HG03442 (cell line): ENCODE data around the gene EFHC2.

Experiments used
- ATAC-seq: cut with Tn5 transposase; IDR thresholded peaks from one replicate; pipeline ENCODE4 v1.9.1; 2021; ENCODE audit warnings: mild to moderate bottlenecking, moderate library complexity; ENCODE audit not compliant: unreplicated experiment

The EFHC2 gene

GRCh38 chrX:44156726-44157125 is 186.7 kb downstream of the EFHC2 start:
- no peak for ATAC-seq

DNA sequence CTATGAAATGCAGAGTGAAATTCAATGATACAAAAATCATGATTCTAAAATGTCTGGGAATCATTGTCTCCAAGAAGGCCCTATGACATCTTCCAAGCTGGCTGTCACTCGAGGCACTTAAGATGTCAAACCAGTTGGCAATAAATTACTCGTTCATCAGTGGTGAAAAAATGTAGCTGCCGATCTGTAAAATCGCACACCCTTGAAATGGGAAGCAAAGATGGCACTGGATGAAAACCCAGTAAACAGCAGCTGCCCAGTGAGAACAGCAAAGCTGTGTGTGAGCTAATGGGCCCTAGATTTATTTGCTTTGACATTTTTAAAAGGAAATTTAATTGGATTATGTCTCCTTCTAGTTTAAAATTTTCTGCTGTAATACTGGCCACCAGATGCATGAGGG is 188.3 kb downstream of the EFHC2 start:
- no peak for ATAC-seq

DNA sequence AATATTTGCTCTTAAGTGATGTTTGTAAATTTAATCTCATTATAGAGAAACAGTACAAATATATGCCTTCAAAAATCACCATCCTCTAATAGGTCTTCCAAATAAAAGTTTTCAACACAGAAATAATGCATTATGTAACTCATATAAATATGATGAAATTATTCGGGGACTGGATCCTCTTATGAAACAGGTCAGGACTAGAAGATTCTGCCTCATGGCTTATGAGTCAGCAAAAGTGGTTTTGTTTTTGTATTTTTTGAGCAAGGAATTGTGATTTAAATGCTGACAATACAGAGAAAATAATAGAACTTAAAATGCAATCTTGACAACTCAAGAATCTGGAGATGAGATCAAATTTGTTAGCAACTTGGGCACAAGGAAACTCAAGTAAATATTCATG is 190.6 kb downstream of the EFHC2 start:
- ATAC-seq = no peak

DNA sequence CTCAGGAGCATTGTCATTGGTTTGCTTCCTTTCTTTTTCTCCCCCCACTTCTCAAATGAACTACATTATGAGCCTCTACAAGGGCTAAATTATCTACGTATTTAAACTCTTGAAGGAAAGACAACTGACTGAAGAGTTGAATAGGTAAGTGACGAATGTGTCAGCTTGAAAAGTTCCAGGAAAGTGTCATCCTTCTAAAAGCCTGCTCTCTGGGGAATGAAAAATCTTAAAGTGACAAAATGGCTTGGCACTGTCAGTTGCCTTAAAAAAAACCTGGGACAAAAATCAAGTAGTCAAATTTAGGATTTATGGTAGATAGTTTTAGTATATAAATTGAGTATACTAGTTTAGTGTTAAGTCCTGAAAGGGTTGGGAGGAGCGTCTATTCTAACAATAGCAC is 196.3 kb downstream of the EFHC2 start:
- no peak for ATAC-seq

- ATAC-seq = no peak
These were observed 199.1 kb downstream of the EFHC2 start for GRCh38 chrX:44144177-44144945.

DNA sequence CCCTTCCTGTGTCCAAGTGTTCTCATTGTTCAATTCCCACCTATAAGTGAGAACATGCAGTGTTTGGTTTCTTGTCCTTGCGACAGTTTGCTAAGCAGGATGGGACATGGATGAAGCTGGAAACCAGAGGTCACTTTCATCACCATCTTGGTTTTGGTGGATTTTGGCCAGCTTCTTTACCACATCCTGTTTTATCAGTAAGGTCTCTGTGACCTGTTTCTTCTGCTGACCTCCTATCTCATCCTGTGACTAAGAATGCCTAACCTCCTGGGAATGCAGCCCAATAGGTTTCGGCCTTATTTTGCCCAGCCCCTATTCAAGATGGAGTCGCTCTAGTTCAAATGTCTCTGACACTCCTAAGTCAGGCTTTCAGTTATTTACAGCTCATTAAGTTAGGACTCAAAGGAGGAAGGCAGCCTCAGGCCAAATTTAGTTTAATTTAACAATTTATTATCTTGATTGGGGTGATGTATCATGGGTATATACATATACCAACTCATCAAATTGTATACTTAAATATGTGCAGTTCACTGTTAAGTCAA is 200.3 kb downstream of the EFHC2 start:
- ATAC-seq = no peak

DNA sequence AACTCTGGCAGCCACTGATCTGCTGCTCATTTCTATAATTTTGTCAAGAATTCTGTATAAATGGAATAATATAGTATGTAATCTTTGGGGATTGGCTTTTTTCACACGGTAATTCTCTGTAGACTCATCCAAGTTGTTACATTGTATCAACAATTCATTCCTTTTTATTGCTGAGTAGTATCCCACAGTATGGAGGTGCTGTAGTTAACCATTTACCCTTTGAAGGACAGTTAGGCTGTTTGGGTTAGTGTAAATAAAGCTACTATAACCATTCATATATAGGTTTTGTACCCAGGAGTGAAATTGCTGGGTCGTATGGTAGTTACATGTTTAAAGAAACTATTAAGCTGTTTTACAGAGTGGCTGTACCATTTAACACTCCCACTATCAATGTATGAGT is 213.3 kb downstream of the EFHC2 start:
- ATAC-seq = no peak

- no peak for ATAC-seq
These were observed 230.1 kb downstream of the EFHC2 start for GRCh38 chrX:44113337-44113736.

GRCh38 chrX:44106864-44107263 is 236.6 kb downstream of the EFHC2 start:
- no peak for ATAC-seq

- no peak for ATAC-seq
These were observed 238.1 kb downstream of the EFHC2 start for GRCh38 chrX:44105228-44105913.

- ATAC-seq = no peak
These were observed 238.8 kb downstream of the EFHC2 start for GRCh38 chrX:44104699-44105098.

- no peak for ATAC-seq
These were observed 242.2 kb downstream of the EFHC2 start for GRCh38 chrX:44101281-44101680.

DNA sequence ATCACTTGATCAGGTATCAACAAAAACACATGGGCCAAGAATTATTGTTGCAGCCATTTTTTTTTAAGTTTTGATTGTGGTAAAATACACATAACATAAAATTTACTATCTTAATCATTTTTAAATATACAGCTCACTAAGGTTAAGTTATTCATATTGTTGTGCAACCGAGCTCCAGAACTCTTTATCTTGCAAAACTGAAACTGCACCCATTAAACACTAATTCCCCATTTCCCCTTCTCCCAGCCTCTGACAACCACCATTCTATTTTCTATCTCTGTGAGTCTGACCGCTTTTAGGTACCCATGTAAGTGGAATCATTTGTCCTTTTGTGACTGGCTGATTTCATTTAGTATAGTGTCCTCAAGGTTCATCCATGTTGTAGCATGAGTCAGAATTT is 244.1 kb downstream of the EFHC2 start:
- ATAC-seq = no peak
